K562 (cell line): ENCODE measurements around the gene GBP1. TPM values are rescaled to one million over a fixed set of nuclear protein-coding genes. Genes with fewer than 3 reads are reported as not detected.

Source experiments
- ATAC-seq: fragments of 200-7000 bp; cut with Tn5 transposase; 3 replicates; pipeline ENCODE4 v1.9.1; 2020; ENCODE audit warnings: moderate library complexity
- BruUV-seq: library from RNA; stranded (reverse); fragments of 400-500 nt; replicated peaks from 2 replicates; lab custom pipeline; 2021; lab: Mats Ljungman, UMichigan
- CTCF ChIA-PET: fragments of 300-600 bp; formaldehyde crosslinking; extraction: SDS; loops from one replicate; lab custom pipeline; 2021; ENCODE audit warnings: low intra/inter-chr PET ratio; lab: Yijun Ruan, JAX
- POLR2A ChIA-PET: fragments of 300-600, 350-650 bp; sonication (Branson Sonifier 250); formaldehyde crosslinking; extraction: SDS; loops from one replicate; lab custom pipeline; 2021; ENCODE audit warnings: antibody characterized with exemption, inconsistent platforms; lab: Yijun Ruan, JAX
- DNase-seq, 4 experiments: peaks; one replicate each; pipeline versions ENCODE4 v3.0.0 to v3.0.0-alpha.2; 2011 to 2018; ENCODE audit warnings: low spot score in 3 of 4, mixed read lengths in 3 of 4; ENCODE audit errors: extremely low read depth in 1 of 4
- FAIRE-seq: peaks from 2 replicates; lab custom pipeline; 2011; peaks lifted over from hg19 to GRCh38; lab: Jason Lieb, UNC
- H2AFZ ChIP-seq: 2 replicates; pipeline ENCODE4 v1.6.0; 2011; ENCODE audit warnings: low read depth, low read length, control low read depth, inconsistent platforms
- H3K27ac ChIP-seq: fragments of 200-600 bp; 3 replicates; pipeline ENCODE4 v1.8.0; 2011; ENCODE audit warnings: low read depth, mild to moderate bottlenecking, control low read depth, inconsistent platforms, low read length, moderate library complexity, mixed read lengths; ENCODE audit errors: extremely low read depth
- H3K27me3 ChIP-seq, 2 experiments: fragments of 300-600 bp in 1 of 2; 2 replicates in 1 of 2; 3 replicates in 1 of 2; pipeline versions ENCODE4 v1.6.0 to v1.8.0; 2011; ENCODE audit warnings: inconsistent platforms in 2 of 2, low read length in 2 of 2, mild to moderate bottlenecking in 1 of 2, mixed read lengths in 1 of 2, moderate library complexity in 1 of 2; ENCODE audit not compliant: control insufficient read depth in 2 of 2, insufficient read depth in 2 of 2
- H3K36me3 ChIP-seq: fragments of 300-600 bp; 3 replicates; pipeline ENCODE4 v1.8.0; 2011; ENCODE audit warnings: mild to moderate bottlenecking, low read length, inconsistent platforms; ENCODE audit not compliant: control insufficient read depth, insufficient read depth
- H3K4me1 ChIP-seq, 2 experiments: fragments of 200-600 bp in 1 of 2; replicated peaks in 1 of 2; 2 replicates in 1 of 2; 3 replicates in 1 of 2; pipeline versions ENCODE4 v1.5.1 to v1.8.0; 2011; ENCODE audit warnings: inconsistent platforms in 2 of 2, low read length in 2 of 2, mild to moderate bottlenecking in 1 of 2, mixed read lengths in 1 of 2, moderate library complexity in 1 of 2; ENCODE audit not compliant: control insufficient read depth in 2 of 2, insufficient read depth in 2 of 2
- H3K4me2 ChIP-seq: 2 replicates; pipeline ENCODE4 v1.6.1; 2011; ENCODE audit warnings: low read length, control low read depth, inconsistent platforms, mixed read lengths; ENCODE audit not compliant: insufficient read depth
- H3K4me3 ChIP-seq: fragments of 200-600 bp; sonication (generic), shearing (Covaris generic); 2 replicates; pipeline ENCODE4 v1.5.1; 2016; ENCODE audit warnings: control low read depth, inconsistent platforms
- H3K79me2 ChIP-seq: fragments of 200-600 bp; 3 replicates; pipeline ENCODE4 v1.8.0; 2011; ENCODE audit warnings: low read length, inconsistent platforms; ENCODE audit not compliant: control insufficient read depth, insufficient read depth
- H3K9ac ChIP-seq, 2 experiments: 2 replicates each; pipeline versions ENCODE4 v1.6.0 to v1.6.1; 2011; ENCODE audit warnings: low read depth in 2 of 2, low read length in 2 of 2, control low read depth in 1 of 2, inconsistent platforms in 1 of 2, mild to moderate bottlenecking in 1 of 2, mixed read lengths in 1 of 2; ENCODE audit not compliant: insufficient read depth in 1 of 2
- H3K9me1 ChIP-seq: one replicate; pipeline ENCODE4 v1.6.0; 2011; ENCODE audit warnings: inconsistent platforms, mild to moderate bottlenecking, low read length, moderate library complexity; ENCODE audit not compliant: control insufficient read depth, insufficient read depth
- H3K9me3 ChIP-seq: replicated peaks from 2 replicates; pipeline ENCODE4 v1.5.1; 2011; ENCODE audit warnings: low read depth, low read length, inconsistent platforms; ENCODE audit not compliant: control insufficient read depth, insufficient read depth
- H4K20me1 ChIP-seq: replicated peaks from 2 replicates; pipeline ENCODE4 v1.6.1; 2011; ENCODE audit warnings: low read length, inconsistent platforms, mixed read lengths; ENCODE audit not compliant: control insufficient read depth, insufficient read depth
- CEBPB ChIP-seq: fragments of 450-650 bp; IDR thresholded peaks from 2 replicates; pipeline ENCODE4 v1.6.1; 2016; ENCODE audit warnings: missing genetic modification characterization, missing compliant biosample characterization
- CEBPG ChIP-seq, 3 experiments: fragments of 200-800 bp in 1 of 3; sonication (Bioruptor generic) in 1 of 3; sonication (generic) in 1 of 3; formaldehyde crosslinking in 1 of 3; IDR thresholded peaks in 2 of 3; conservative IDR thresholded peaks in 1 of 3; 2 replicates each; pipeline versions ENCODE4 v1.6.1 to v1.8.0; 2016 to 2022; ENCODE audit warnings: missing compliant biosample characterization in 2 of 3, missing genetic modification characterization in 2 of 3, mild to moderate bottlenecking in 1 of 3, missing genetic modification reagents in 1 of 3
- FOXA3 ChIP-seq, 2 experiments: fragments of 450-650 bp in 1 of 2; sonication (generic) in 1 of 2; formaldehyde crosslinking; IDR thresholded peaks in 1 of 2; conservative IDR thresholded peaks in 1 of 2; 2 replicates each; pipeline versions ENCODE4 v1.4.0 to v1.8.0; 2020 to 2022; ENCODE audit warnings: mild to moderate bottlenecking in 2 of 2, missing genetic modification reagents in 1 of 2
- GATAD2B ChIP-seq: fragments of 450-650 bp; IDR thresholded peaks from 2 replicates; pipeline ENCODE4 v1.6.1; 2017; ENCODE audit warnings: mild to moderate bottlenecking, borderline replicate concordance
- MAX ChIP-seq: sonication (generic); formaldehyde crosslinking; IDR thresholded peaks from 2 replicates; pipeline ENCODE4 v1.9.0; 2022; ENCODE audit warnings: mild to moderate bottlenecking, missing genetic modification reagents
- MAZ ChIP-seq, 2 experiments: fragments of 450-650 bp in 1 of 2; sonication (generic) in 1 of 2; formaldehyde crosslinking; IDR thresholded peaks in 1 of 2; conservative IDR thresholded peaks in 1 of 2; 2 replicates each; pipeline versions ENCODE4 v1.4.0 to v1.5.0; 2020; ENCODE audit warnings: mild to moderate bottlenecking in 1 of 2, missing genetic modification reagents in 1 of 2
- NFXL1 ChIP-seq: fragments of 450-650 bp; formaldehyde crosslinking; IDR thresholded peaks from 2 replicates; pipeline ENCODE4 v1.4.0; 2021; ENCODE audit warnings: mild to moderate bottlenecking
- POLR2A ChIP-seq: fragments of 450-650 bp; conservative IDR thresholded peaks from 2 replicates; pipeline ENCODE4 v1.6.1; 2016
- TAF1 ChIP-seq: IDR thresholded peaks from 2 replicates; pipeline ENCODE4 v1.6.1; 2011; ENCODE audit warnings: mild to moderate bottlenecking, low read length, moderate library complexity; ENCODE audit not compliant: insufficient read depth, control insufficient read depth, severe bottlenecking; ENCODE audit errors: extremely low read depth
- VEZF1 ChIP-seq: fragments of 200-800 bp; sonication (Bioruptor generic); IDR thresholded peaks from 2 replicates; pipeline ENCODE4 v1.6.1; 2017; ENCODE audit warnings: missing genetic modification characterization, missing compliant biosample characterization
- WHSC1 ChIP-seq: IDR thresholded peaks from one replicate; pipeline ENCODE4 v1.6.1; 2012; ENCODE audit warnings: low read length, control low read depth, inconsistent platforms
- ZBTB11 ChIP-seq, 3 experiments: fragments of 200-800 bp in 1 of 3; fragments of 250-450 bp in 1 of 3; fragments of 450-650 bp in 1 of 3; sonication (Bioruptor Pico) in 1 of 3; sonication (Bioruptor generic) in 1 of 3; formaldehyde crosslinking in 1 of 3; IDR thresholded peaks; 2 replicates each; pipeline versions ENCODE4 v1.6.1 to v1.8.0; 2016 to 2022; ENCODE audit warnings: mild to moderate bottlenecking in 2 of 3, missing genetic modification characterization in 2 of 3, missing compliant biosample characterization in 1 of 3, moderate library complexity in 1 of 3
- ZNF696 ChIP-seq: fragments of 250-450 bp; sonication (Bioruptor Pico); conservative IDR thresholded peaks from 2 replicates; pipeline ENCODE4 v1.4.0; 2020; ENCODE audit warnings: mild to moderate bottlenecking, moderate library complexity
- WGBS: fragments of 100-300 bp; shearing (Covaris generic); methylation state at CpG from one replicate; pipeline ENCODE4 v1.1.6; 2016; ENCODE audit warnings: low coverage, mixed read lengths; ENCODE audit not compliant: insufficient coverage; ENCODE audit errors: missing lambda C conversion rate; 5-methylcytosine and 5-hydroxymethylcytosine counted together
- in situ Hi-C: fragments of 300-500 bp; cut with MboI; formaldehyde crosslinking; loops from 4 replicates; pipeline ENCODE4 v1.15.0; 2018; ENCODE audit warnings: inconsistent platforms, mixed read lengths
- intact Hi-C: fragments of 100-400 bp; cut with micrococcal nuclease; formaldehyde crosslinking; loops from 2 replicates; pipeline ENCODE4 v1.14.2; 2022
- polyA plus RNA-seq, 8 experiments: library from polyadenylated mRNA; depleted of rRNA in 4 of 8; stranded (reverse) in 5 of 8; unstranded in 3 of 8; fragments of >200 nt; fragmentation: Nextera tagmentation in 2 of 8; fragmentation: Illumina TruSeq in 1 of 8; extraction: Ambion mirVana in 2 of 8; extraction: Trizol in 1 of 8; gene quantifications; 2 replicates each; pipeline versions ENCODE4 v1.2.1 to v1.2.3, GENCODE V29; 2011 to 2014; ENCODE audit warnings: inconsistent platforms in 1 of 8, missing spikeins in 1 of 8
- total RNA-seq, 7 experiments: library from RNA; depleted of rRNA in 6 of 7; stranded (reverse); fragments of >200 nt in 6 of 7; fragmentation: Illumina TruSeq in 2 of 7; extraction: Trizol in 2 of 7; gene quantifications; 2 replicates each; pipeline versions ENCODE4 v1.2.1 to v1.2.3, GENCODE V29; 2011 to 2021; ENCODE audit warnings: low replicate concordance in 1 of 7
- TF ChIP-seq, protein P1 (sequence below): fragments of 450-650 bp; IDR thresholded peaks from 2 replicates; pipeline ENCODE4 v1.6.1; 2018; ENCODE audit warnings: mild to moderate bottlenecking, low read depth; ENCODE audit not compliant: partially characterized antibody

The GBP1 gene
- total and polyA plus RNA-seq, 9 of the 15 experiments (the other 6 are each of a cell fraction or from before 2014, with no cell fraction given) = not detected

GRCh38 chr1:89088572-89088971 lies 23.6 kb upstream of the GBP1 start:
- Histone ChIP-seq H3K27me3 (no peaks in the 10 kb centered on the region), H2AFZ (peak overlapping the region; percentile 73), H3K27ac (no peak overlapping the region), H3K36me3 (no peaks in the 10 kb centered on the region), H4K20me1 (no peaks in the 10 kb centered on the region), H3K9me1 (no peaks in the 10 kb centered on the region), H3K4me1 (peaks cover 0 to 4% of the 10 kb centered on the region in 2 experiments; a peak in 3 of 5 replicates), H3K4me2 (peak overlapping the region; percentile 43), H3K9ac (no peak overlapping the region), H3K9me3 (no peaks in the 10 kb centered on the region), H3K79me2 (no peaks in the 10 kb centered on the region), H3K4me3 (no peak overlapping the region)
- whole genome bisulfite sequencing = 6% methylated on average over 10 of the region's 10 CpGs
- in situ Hi-C loops (no loop called here), intact Hi-C loops (loop anchor here (5.0 kb wide), 2 partner anchors 91 to 189 kb away; no protein-coding TSS in a partner anchor)
- POLR2A ChIA-PET = no interaction called here
- FAIRE-seq = no peak
- peak in 1 of 4 experiments; percentile 40 for DNase-seq
- ATAC-seq = peak; percentile 64
- CTCF ChIA-PET = no interaction called here
- BruUV-seq = no TSS peak
- no peak for TF ChIP-seq TAF1
- TF ChIP-seq VEZF1 (CRISPR knock-in tag) = peak; percentile 40
- TF ChIP-seq ZNF696 = no peak
- TF ChIP-seq FOXA3 (CRISPR knock-in tag; conservative IDR thresholded peaks at IDR 0.05 in 1 of 2, IDR thresholded peaks at IDR 0.05 in 1 of 2) = 0 out of 4 replicates have a peak, but pooled peaks of 1 of the 2 experiments have one; percentile 46
- TF ChIP-seq ZBTB11 (CRISPR knock-in tag; IDR thresholded peaks at IDR 0.05) = peak in 1 of 3 experiments; percentile 79; a peak in 2 of 6 replicates
- no peak for TF ChIP-seq NFXL1 (CRISPR knock-in tag)
- TF ChIP-seq MAX = no peak
- TF ChIP-seq GATAD2B = no peak
- no peak for TF ChIP-seq WHSC1
- TF ChIP-seq MAZ (CRISPR knock-in tag; conservative IDR thresholded peaks at IDR 0.05 in 1 of 2, IDR thresholded peaks at IDR 0.05 in 1 of 2) = peak in 1 of 2 experiments; percentile 49; a peak in 1 of 4 replicates
- TF ChIP-seq, protein P1, sequence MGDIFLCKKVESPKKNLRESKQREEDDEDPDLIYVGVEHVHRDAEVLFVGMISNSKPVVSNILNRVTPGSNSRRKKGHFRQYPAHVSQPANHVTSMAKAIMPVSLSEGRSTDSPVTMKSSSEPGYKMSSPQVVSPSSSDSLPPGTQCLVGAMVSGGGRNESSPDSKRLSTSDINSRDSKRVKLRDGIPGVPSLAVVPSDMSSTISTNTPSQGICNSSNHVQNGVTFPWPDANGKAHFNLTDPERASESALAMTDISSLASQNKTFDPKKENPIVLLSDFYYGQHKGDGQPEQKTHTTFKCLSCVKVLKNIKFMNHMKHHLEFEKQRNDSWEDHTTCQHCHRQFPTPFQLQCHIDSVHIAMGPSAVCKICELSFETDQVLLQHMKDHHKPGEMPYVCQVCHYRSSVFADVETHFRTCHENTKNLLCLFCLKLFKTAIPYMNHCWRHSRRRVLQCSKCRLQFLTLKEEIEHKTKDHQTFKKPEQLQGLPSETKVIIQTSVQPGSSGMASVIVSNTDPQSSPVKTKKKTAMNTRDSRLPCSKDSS = no peak
- TF ChIP-seq POLR2A = no peak
- peak; percentile 17; the same call in 1 of the 2 replicates for TF ChIP-seq CEBPB (tag)
- TF ChIP-seq CEBPG (CRISPR knock-in tag; IDR thresholded peaks at IDR 0.05) = no peak
- peak; percentile 11 to 44; a peak in 1 of 4 replicates for TF ChIP-seq CEBPG (tag; conservative IDR thresholded peaks at IDR 0.05 in 1 of 2, IDR thresholded peaks at IDR 0.05 in 1 of 2)
